Vagina (tissue), 2 donors: ENCODE measurements around the gene CATSPERB. TPM values are rescaled to one million over a fixed set of nuclear protein-coding genes. Genes with fewer than 3 reads are reported as not detected.
"Not testable (repeated sequence)": the region's sequence is repeated elsewhere in the genome, so short reads cannot be mapped to it uniquely, and the experiment has no call there.

Source experiments
- DNase-seq, 2 donors: peaks; one replicate each; pipeline ENCODE4 v3.0.0-alpha.2; 2017; ENCODE audit errors: extremely low spot score in 2 of 2
- H3K27ac ChIP-seq: fragments of 200-600 bp; sonication (generic); one replicate; pipeline ENCODE4 v1.5.1; 2019
- H3K27me3 ChIP-seq: fragments of 200-600 bp; sonication (generic); one replicate; pipeline ENCODE4 v1.5.1; 2019
- H3K36me3 ChIP-seq, 2 donors: fragments of 200-600 bp; sonication (generic); one replicate each; pipeline ENCODE4 v1.5.1; 2017 to 2019
- H3K4me1 ChIP-seq: fragments of 200-600 bp; sonication (generic); one replicate; pipeline ENCODE4 v1.5.1; 2019
- H3K4me3 ChIP-seq, 2 donors: fragments of 200-600 bp; sonication (generic); 1 replicate in 1 of 2; 2 replicates in 1 of 2; pipeline ENCODE4 v1.5.1; 2016 to 2019
- H3K9me3 ChIP-seq: fragments of 200-600 bp; sonication (generic); one replicate; pipeline ENCODE4 v1.5.1; 2019
- CTCF ChIP-seq, 3 experiments: fragments of 450-650 bp in 2 of 3; fragments of 200-600 bp in 1 of 3; sonication (generic) in 1 of 3; IDR thresholded peaks; one replicate each; pipeline ENCODE4 v1.5.1; 2017 to 2019; ENCODE audit warnings: antibody characterized with exemption in 3 of 3, mild to moderate bottlenecking in 2 of 3, moderate library complexity in 2 of 3
- POLR2A ChIP-seq, 2 donors: fragments of 450-650 bp; IDR thresholded peaks; one replicate each; pipeline ENCODE4 v1.6.1; 2017; ENCODE audit warnings: antibody characterized with exemption in 2 of 2, mild to moderate bottlenecking in 2 of 2, moderate library complexity in 2 of 2
- POLR2AphosphoS5 ChIP-seq, 2 donors: sonication (generic); formaldehyde crosslinking; IDR thresholded peaks; one replicate each; pipeline ENCODE4 v1.9.0; 2017; ENCODE audit warnings: antibody characterized with exemption in 2 of 2, mild to moderate bottlenecking in 2 of 2, low read depth in 1 of 2; ENCODE audit not compliant: insufficient read depth in 1 of 2
- intact Hi-C: fragments of 100-400 bp; cut with DNase I; formaldehyde crosslinking; loops from one replicate; pipeline ENCODE4 v1.15.1; 2023
- total RNA-seq: library from RNA; depleted of rRNA; stranded (reverse); fragments of >200 nt; gene quantifications from one replicate; pipeline ENCODE4 v1.2.3, GENCODE V29; 2016

The CATSPERB gene
- total RNA-seq, 1 donor from 2014 or later: 5.2 TPM

GRCh38 chr14:91573528-91573893 lies 158.4 kb downstream of the CATSPERB start:
- no peaks in the 10 kb centered on the region for H3K27me3 ChIP-seq
- peaks cover 10% of the 10 kb centered on the region for H3K4me1 ChIP-seq
- intact Hi-C loops: no loop called here
- no peak for DNase-seq
- H3K36me3 ChIP-seq: no peaks in the 10 kb centered on the region
- H3K27ac ChIP-seq: no peak overlapping the region
- H3K9me3 ChIP-seq: no peaks in the 10 kb centered on the region
- H3K4me3 ChIP-seq: no peak overlapping the region
- no peak for TF ChIP-seq CTCF (IDR thresholded peaks at IDR 0.05)
- no peak for TF ChIP-seq POLR2AphosphoS5 (IDR thresholded peaks at IDR 0.05; ENCODE audit: insufficient read depth in 1 of 2, low read depth in 1 of 2)
- TF ChIP-seq POLR2A (IDR thresholded peaks at IDR 0.05): no peak

- no peak for DNase-seq
- Histone ChIP-seq H3K27ac (no peak overlapping the region), H3K27me3 (no peaks in the 10 kb centered on the region), H3K36me3 (no peaks in the 10 kb centered on the region), H3K4me3 (no peak overlapping the region), H3K9me3 (no peaks in the 10 kb centered on the region), H3K4me1 (peaks cover 10% of the 10 kb centered on the region)
- TF ChIP-seq POLR2AphosphoS5 (IDR thresholded peaks at IDR 0.05; ENCODE audit: insufficient read depth in 1 of 2, low read depth in 1 of 2) (no peak), CTCF (IDR thresholded peaks at IDR 0.05) (no peak), POLR2A (IDR thresholded peaks at IDR 0.05) (no peak)
- intact Hi-C loops: no loop called here
Measured at GRCh38 chr14:91570021-91570420, 161.9 kb downstream of the CATSPERB start.

GRCh38 chr14:91569301-91569700 lies 162.6 kb downstream of the CATSPERB start:
- intact Hi-C loops: no loop called here
- no peak overlapping the region for H3K4me3 ChIP-seq
- no peaks in the 10 kb centered on the region for H3K9me3 ChIP-seq
- no peak for TF ChIP-seq CTCF (IDR thresholded peaks at IDR 0.05)
- no peak for TF ChIP-seq POLR2AphosphoS5 (IDR thresholded peaks at IDR 0.05; ENCODE audit: insufficient read depth in 1 of 2, low read depth in 1 of 2)
- no peak for TF ChIP-seq POLR2A (IDR thresholded peaks at IDR 0.05)
- no peaks in the 10 kb centered on the region for H3K36me3 ChIP-seq
- H3K27me3 ChIP-seq: no peaks in the 10 kb centered on the region
- H3K4me1 ChIP-seq: peaks cover 6% of the 10 kb centered on the region
- H3K27ac ChIP-seq: no peak overlapping the region
- DNase-seq: no peak

- TF ChIP-seq POLR2AphosphoS5 (IDR thresholded peaks at IDR 0.05; ENCODE audit: insufficient read depth in 1 of 2, low read depth in 1 of 2) (no peak), CTCF (IDR thresholded peaks at IDR 0.05) (no peak), POLR2A (IDR thresholded peaks at IDR 0.05) (no peak)
- no peaks in the 10 kb centered on the region for H3K4me1 ChIP-seq
- no peak overlapping the region for H3K4me3 ChIP-seq
- no peaks in the 10 kb centered on the region for H3K36me3 ChIP-seq
- intact Hi-C loops: no loop called here
- H3K27me3 ChIP-seq: no peaks in the 10 kb centered on the region
- no peak overlapping the region for H3K27ac ChIP-seq
- no peaks in the 10 kb centered on the region for H3K9me3 ChIP-seq
- DNase-seq: no peak
Measured at GRCh38 chr14:91568626-91569025, 163.3 kb downstream of the CATSPERB start.

GRCh38 chr14:91567827-91568226 lies 164.1 kb downstream of the CATSPERB start:
- H3K27me3 ChIP-seq, DNase-seq, H3K36me3 ChIP-seq, H3K4me1 ChIP-seq, intact Hi-C loops, H3K27ac ChIP-seq, H3K4me3 ChIP-seq, H3K9me3 ChIP-seq: not testable (repeated sequence)

GRCh38 chr14:91555531-91555930 lies 176.4 kb downstream of the CATSPERB start:
- Histone ChIP-seq H3K27ac (no peak overlapping the region), H3K9me3 (no peaks in the 10 kb centered on the region), H3K4me3 (no peak overlapping the region), H3K27me3 (no peaks in the 10 kb centered on the region), H3K36me3 (no peaks in the 10 kb centered on the region), H3K4me1 (no peaks in the 10 kb centered on the region)
- DNase-seq: no peak
- intact Hi-C loops: no loop called here
- no peak for TF ChIP-seq CTCF (IDR thresholded peaks at IDR 0.05)
- TF ChIP-seq POLR2AphosphoS5 (IDR thresholded peaks at IDR 0.05; ENCODE audit: insufficient read depth in 1 of 2, low read depth in 1 of 2): no peak
- TF ChIP-seq POLR2A (IDR thresholded peaks at IDR 0.05): no peak
